HG03135 (cell line): Measurements from ENCODE around the gene ZNF546.

Experiments
- ATAC-seq: cut with Tn5 transposase; IDR thresholded peaks from one replicate; pipeline ENCODE4 v1.9.1; 2021; ENCODE audit warnings: mild to moderate bottlenecking, moderate library complexity; ENCODE audit not compliant: unreplicated experiment

Gene ZNF546

GRCh38 chr19:40054632-40055031 is 57.8 kb downstream of the ZNF546 start:
- no peak for ATAC-seq

DNA sequence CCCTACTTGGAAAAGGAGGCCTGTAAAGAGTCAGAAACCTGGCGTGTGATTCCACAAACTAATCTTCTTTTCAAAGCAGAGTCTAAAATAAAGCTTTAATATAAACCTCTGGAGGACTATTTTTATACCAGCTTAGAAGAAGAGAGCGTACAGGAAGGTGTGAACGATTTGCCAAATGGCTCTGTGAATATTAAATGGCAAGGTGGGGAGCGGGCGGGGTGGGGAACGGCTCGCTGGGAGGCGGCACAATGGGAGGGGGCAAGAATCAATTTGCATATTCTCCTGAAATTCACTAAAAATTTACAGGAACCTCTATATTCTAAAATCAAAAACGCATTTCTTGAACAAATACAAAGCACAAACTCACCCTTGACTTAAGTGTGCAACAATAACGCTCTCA is 58.2 kb downstream of the ZNF546 start:
- ATAC-seq: no peak

GRCh38 chr19:40055832-40056504 is 59.1 kb downstream of the ZNF546 start, which contains the start of gene ZNF780B:
Gene ZNF780B, minus strand, starts transcription at chr19:40056231. Its CDS starts 5,899 bp downstream, at chr19:40050332.
- peak; percentile 76 for ATAC-seq

DNA sequence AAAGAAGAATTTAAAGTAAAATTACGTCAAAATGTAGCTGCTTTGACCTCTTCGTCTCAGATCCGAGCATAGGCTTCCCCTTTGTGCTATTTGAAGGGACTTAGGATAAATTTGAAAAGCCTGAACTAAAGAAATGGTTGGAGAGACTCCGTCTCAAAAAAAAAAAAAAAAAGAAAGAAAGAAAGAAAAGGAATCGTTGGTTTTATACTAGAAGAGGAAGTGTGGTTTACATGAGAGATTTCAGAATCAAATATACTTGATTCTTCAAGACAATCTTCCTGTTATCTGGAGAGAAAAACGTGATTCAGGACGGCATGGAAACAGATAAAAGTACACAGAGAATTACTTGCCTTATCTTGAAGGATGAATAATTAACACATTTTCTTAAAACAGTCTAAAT is 59.6 kb downstream of the ZNF546 start:
- ATAC-seq: no peak

- no peak for ATAC-seq
Measured at GRCh38 chr19:40057166-40057565, 60.3 kb downstream of the ZNF546 start.

- ATAC-seq: no peak
Measured at GRCh38 chr19:40059624-40060023, 62.8 kb downstream of the ZNF546 start.

- no peak for ATAC-seq
Measured at GRCh38 chr19:40070058-40070457, 73.2 kb downstream of the ZNF546 start.
